B cell (primary cell): ENCODE data around the gene USP7.

Experiments
- EZH2 ChIP-seq: IDR thresholded peaks from 2 replicates; pipeline ENCODE4 v1.6.1; 2012; ENCODE audit warnings: borderline replicate concordance, low read depth, mild to moderate bottlenecking, moderate library complexity, low read length; ENCODE audit not compliant: insufficient read depth, poor library complexity, severe bottlenecking
- TF ChIP-seq, protein P1 (sequence below): fragments of 200-600 bp; IDR thresholded peaks from one replicate; pipeline ENCODE4 v1.8.0; 2022; ENCODE audit warnings: antibody characterized with exemption, mild to moderate bottlenecking

DNA sequence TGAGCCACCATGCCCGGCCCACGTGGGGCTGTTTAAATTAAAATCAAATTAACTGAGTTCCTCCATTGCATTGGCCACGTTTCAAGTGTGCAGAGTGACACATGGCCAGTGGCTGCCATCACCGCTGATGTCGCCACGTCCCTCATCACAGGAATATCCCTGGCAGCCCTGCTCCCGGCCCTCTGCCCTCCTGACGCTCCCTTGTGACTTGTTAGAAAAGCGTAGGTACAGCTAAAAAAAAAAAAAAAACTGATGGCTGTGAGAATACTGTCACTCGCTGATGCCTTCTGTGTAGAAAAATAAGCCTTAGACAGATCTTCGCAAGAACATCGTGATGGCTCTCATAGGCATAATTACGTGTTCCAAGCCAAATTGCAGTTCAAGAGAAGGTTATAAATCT, 116.6 kb downstream of the USP7 start:
- TF ChIP-seq, protein P1, sequence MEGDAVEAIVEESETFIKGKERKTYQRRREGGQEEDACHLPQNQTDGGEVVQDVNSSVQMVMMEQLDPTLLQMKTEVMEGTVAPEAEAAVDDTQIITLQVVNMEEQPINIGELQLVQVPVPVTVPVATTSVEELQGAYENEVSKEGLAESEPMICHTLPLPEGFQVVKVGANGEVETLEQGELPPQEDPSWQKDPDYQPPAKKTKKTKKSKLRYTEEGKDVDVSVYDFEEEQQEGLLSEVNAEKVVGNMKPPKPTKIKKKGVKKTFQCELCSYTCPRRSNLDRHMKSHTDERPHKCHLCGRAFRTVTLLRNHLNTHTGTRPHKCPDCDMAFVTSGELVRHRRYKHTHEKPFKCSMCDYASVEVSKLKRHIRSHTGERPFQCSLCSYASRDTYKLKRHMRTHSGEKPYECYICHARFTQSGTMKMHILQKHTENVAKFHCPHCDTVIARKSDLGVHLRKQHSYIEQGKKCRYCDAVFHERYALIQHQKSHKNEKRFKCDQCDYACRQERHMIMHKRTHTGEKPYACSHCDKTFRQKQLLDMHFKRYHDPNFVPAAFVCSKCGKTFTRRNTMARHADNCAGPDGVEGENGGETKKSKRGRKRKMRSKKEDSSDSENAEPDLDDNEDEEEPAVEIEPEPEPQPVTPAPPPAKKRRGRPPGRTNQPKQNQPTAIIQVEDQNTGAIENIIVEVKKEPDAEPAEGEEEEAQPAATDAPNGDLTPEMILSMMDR = no peak
- no peak for TF ChIP-seq EZH2
